ENCODE data around the gene MPL. TPM values are rescaled to one million over a fixed set of nuclear protein-coding genes. Genes with fewer than 3 reads are reported as not detected.
"Not testable (repeated sequence)": the region's sequence is repeated elsewhere in the genome, so short reads cannot be mapped to it uniquely, and the experiment has no call there.

MPL gene
- total RNA-seq, 2 experiments from 2014 or later: not detected

DNA sequence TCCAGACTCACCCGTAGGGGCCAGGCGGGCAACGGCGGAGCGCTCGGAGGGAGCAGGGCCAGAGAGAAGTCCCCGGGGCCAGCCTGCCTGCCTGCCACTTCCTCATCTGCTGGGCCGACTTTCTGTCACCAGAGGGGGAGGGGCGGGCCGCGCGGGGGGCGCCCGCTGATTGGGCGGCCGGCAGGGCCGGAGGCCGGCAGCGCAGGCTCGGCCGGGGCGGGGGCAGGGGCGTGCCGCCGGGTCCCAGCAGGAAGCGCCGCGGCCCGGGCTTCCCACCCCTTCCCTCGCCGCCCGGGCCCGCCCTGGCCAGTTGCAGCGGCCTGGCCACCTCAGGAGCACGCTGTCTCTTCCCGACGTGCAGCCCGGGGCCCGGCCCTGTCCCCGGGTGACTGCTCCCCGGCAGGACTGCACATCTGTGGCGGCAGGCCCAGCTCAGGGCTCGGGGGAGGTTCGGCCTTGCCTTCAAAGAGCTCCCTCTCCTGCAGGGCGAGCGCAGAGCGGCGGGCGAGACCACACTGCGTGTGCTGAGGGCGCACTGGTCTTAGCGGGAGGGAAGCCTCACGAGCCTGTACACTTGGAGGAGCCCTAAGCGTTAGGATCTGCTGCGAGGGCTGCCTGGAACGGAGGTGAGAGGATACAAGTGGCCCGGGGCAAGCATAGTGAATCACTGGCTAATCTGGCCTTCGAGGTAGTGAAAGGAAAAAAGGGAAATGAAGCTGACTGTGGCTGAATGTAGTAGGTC lies 30.5 kb downstream of the MPL start, which contains the start of gene ELOVL1:
Gene ELOVL1, minus strand, starts transcription at position 108 of the 742 bp plus-strand sequence. CDS start 2,402 bp downstream, outside the sequence.
- Histone ChIP-seq H3K27me3 (ENCODE audit: control insufficient read depth in 1 of 2, insufficient read depth in 2 of 2, low read length in 2 of 2) (no peaks in the 10 kb centered on the region), H3K27ac (ENCODE audit: low read depth in 1 of 2, low read length in 2 of 2) (peak within 1 kb of the TSS; percentile 63 to 79), H3K4me3 (ENCODE audit: low read length) (peak within 1 kb of the TSS; percentile 87), H3K36me3 (ENCODE audit: insufficient read depth, low read length) (peaks cover 25% of the 10 kb centered on the region), H3K9me3 (ENCODE audit: control insufficient read depth in 1 of 2, insufficient read depth in 1 of 2, low read length in 2 of 2) (no peaks in the 10 kb centered on the region), H3K4me1 (ENCODE audit: insufficient read depth, low read length) (peaks cover 35% of the 10 kb centered on the region)
- no peaks in the 10 kb centered on the region for H3K9me3 Mint-ChIP-seq
- TF ChIP-seq, protein P1, sequence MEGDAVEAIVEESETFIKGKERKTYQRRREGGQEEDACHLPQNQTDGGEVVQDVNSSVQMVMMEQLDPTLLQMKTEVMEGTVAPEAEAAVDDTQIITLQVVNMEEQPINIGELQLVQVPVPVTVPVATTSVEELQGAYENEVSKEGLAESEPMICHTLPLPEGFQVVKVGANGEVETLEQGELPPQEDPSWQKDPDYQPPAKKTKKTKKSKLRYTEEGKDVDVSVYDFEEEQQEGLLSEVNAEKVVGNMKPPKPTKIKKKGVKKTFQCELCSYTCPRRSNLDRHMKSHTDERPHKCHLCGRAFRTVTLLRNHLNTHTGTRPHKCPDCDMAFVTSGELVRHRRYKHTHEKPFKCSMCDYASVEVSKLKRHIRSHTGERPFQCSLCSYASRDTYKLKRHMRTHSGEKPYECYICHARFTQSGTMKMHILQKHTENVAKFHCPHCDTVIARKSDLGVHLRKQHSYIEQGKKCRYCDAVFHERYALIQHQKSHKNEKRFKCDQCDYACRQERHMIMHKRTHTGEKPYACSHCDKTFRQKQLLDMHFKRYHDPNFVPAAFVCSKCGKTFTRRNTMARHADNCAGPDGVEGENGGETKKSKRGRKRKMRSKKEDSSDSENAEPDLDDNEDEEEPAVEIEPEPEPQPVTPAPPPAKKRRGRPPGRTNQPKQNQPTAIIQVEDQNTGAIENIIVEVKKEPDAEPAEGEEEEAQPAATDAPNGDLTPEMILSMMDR (IDR thresholded peaks at IDR 0.05): no peak
- peak within 1 kb of the TSS; percentile 94 for H3K27ac Mint-ChIP-seq
- ATAC-seq (ENCODE audit: poor library complexity): peak; percentile 68
- peaks cover 40% of the 10 kb centered on the region for H3K36me3 Mint-ChIP-seq (ENCODE audit: low read depth)
- H3K27me3 Mint-ChIP-seq: no peaks in the 10 kb centered on the region
- DNase-seq: peak; percentile 54 to 92 (median 84)
- peak within 1 kb of the TSS; percentile 92 for H3K4me3 Mint-ChIP-seq
- CTCF ChIA-PET: interaction anchor here (0.8 to 1.7 kb wide), 5 partner anchors 10 to 46 kb away, joined by 3 to 13 read pairs (median 3); partner anchors contain the start of genes CDC20, MED8 and SZT2
- POLR2A ChIA-PET: interaction anchor here (0.9 to 2.6 kb wide), 7 partner anchors 9 to 196 kb away, joined by 3 to 24 read pairs (median 5); partner anchors contain the start of genes CDC20, CFAP57, EBNA1BP2 and MED8
- intact Hi-C loops (cut with DNase I, micrococcal nuclease): loop anchor here in 1 of 2 experiments (1.0 to 10.0 kb wide), 3 partner anchors 10 to 577 kb away; partner anchors contain the start of genes CDC20, IPO13, MED8 and SZT2
- H3K4me1 Mint-ChIP-seq (ENCODE audit: low read depth): peaks cover 45% of the 10 kb centered on the region

DNA sequence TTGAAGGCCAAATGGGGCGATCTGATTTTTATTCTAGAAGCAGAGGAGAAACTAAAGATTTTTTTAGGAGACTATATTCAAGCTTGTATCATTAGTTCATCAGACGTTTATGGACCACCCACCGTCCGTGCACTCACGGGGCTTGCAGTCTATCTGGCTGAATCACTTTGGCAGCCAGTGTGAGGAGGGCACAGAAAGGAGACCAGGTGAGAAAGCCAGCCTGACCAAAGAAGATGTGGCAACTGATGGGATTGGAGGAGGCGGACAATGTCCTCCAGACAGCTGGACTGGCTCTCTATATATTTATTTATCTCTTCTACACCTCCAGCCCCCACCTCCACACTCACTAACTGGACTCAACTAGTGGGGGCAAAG lies 31.0 kb downstream of the MPL start:
- Mint-ChIP-seq H3K4me3 (peak overlapping the region; percentile 88), H3K36me3 (ENCODE audit: low read depth) (peaks cover 35% of the 10 kb centered on the region), H3K27ac (peak overlapping the region; percentile 87), H3K9me3 (no peaks in the 10 kb centered on the region), H3K27me3 (no peaks in the 10 kb centered on the region), H3K4me1 (ENCODE audit: low read depth) (peaks cover 45% of the 10 kb centered on the region)
- Histone ChIP-seq H3K4me1 (ENCODE audit: insufficient read depth, low read length) (peaks cover 35% of the 10 kb centered on the region), H3K4me3 (ENCODE audit: low read length) (peak overlapping the region; percentile 87), H3K36me3 (ENCODE audit: insufficient read depth, low read length) (peaks cover 19% of the 10 kb centered on the region), H3K9me3 (ENCODE audit: control insufficient read depth in 1 of 2, insufficient read depth in 1 of 2, low read length in 2 of 2) (no peaks in the 10 kb centered on the region), H3K27me3 (ENCODE audit: control insufficient read depth in 1 of 2, insufficient read depth in 2 of 2, low read length in 2 of 2) (no peaks in the 10 kb centered on the region), H3K27ac (ENCODE audit: low read depth in 1 of 2, low read length in 2 of 2) (peak overlapping the region; percentile 63 to 76)
- intact Hi-C loops (cut with DNase I, micrococcal nuclease): loop anchor here in 1 of 2 experiments (1.0 to 10.0 kb wide), 2 partner anchors 21 to 576 kb away; partner anchors contain the start of genes IPO13, MED8 and SZT2
- DNase-seq (no peak), ATAC-seq (ENCODE audit: poor library complexity) (no peak)
- TF ChIP-seq, protein P1 (IDR thresholded peaks at IDR 0.05): no peak
- ChIA-PET CTCF (interaction anchor here (0.8 to 1.7 kb wide), 5 partner anchors 10 to 46 kb away, joined by 3 to 13 read pairs (median 3); partner anchors contain the start of genes CDC20, MED8 and SZT2), POLR2A (interaction anchor here (0.9 to 2.6 kb wide), 7 partner anchors 8 to 196 kb away, joined by 3 to 24 read pairs (median 5); partner anchors contain the start of genes CDC20, CFAP57, EBNA1BP2 and MED8)

DNA sequence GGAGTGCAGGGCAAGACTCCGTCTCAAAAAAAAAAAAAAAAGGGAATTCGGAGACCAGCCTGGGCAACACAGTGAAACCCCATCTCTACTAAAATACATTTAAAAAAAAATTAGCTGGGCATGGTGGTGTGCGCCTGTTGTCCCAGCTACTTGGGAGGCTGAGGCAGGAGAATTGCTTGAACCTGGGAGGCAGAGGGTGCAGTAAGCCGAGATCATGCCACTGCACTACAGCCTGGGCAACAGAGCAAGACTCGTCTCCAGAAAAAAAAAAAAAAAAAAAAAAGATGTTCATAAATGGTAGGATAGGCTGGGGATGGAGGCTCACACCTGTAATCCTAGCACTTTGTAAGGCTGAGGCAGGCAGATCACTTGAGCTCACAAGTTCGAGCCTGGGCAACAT lies 32.2 kb downstream of the MPL start:
- ATAC-seq (ENCODE audit: poor library complexity); DNase-seq; POLR2A ChIA-PET; H3K27me3 ChIP-seq (ENCODE audit: control insufficient read depth in 1 of 2, insufficient read depth in 2 of 2, low read length in 2 of 2); H3K9me3 Mint-ChIP-seq; H3K27ac Mint-ChIP-seq; H3K27ac ChIP-seq (ENCODE audit: low read depth in 1 of 2, low read length in 2 of 2); H3K27me3 Mint-ChIP-seq; H3K9me3 ChIP-seq (ENCODE audit: control insufficient read depth in 1 of 2, insufficient read depth in 1 of 2, low read length in 2 of 2); H3K4me3 ChIP-seq (ENCODE audit: low read length); H3K36me3 ChIP-seq (ENCODE audit: insufficient read depth, low read length): not testable (repeated sequence)
- CTCF ChIA-PET: interaction anchor here (0.6 to 0.7 kb wide), 2 partner anchors 23 to 45 kb away, joined by 4 read pairs; no protein-coding TSS in a partner anchor
- H3K4me3 Mint-ChIP-seq: peak overlapping the region; percentile 12
- intact Hi-C loops (cut with DNase I, micrococcal nuclease): loop anchor here in 1 of 2 experiments (10.0 kb wide), 1 partner anchor 575 kb away; the partner anchor contains the start of gene IPO13
- H3K4me1 ChIP-seq (ENCODE audit: insufficient read depth, low read length): peaks cover 35% of the 10 kb centered on the region
- peaks cover 24% of the 10 kb centered on the region for H3K36me3 Mint-ChIP-seq (ENCODE audit: low read depth)
- H3K4me1 Mint-ChIP-seq (ENCODE audit: low read depth): peaks cover 45% of the 10 kb centered on the region
